Measurements from ENCODE around the gene PCCA.

The PCCA gene

GRCh38 chr13:100458673-100459072, 369.8 kb downstream of the PCCA start:
- TF ChIP-seq, protein P1, sequence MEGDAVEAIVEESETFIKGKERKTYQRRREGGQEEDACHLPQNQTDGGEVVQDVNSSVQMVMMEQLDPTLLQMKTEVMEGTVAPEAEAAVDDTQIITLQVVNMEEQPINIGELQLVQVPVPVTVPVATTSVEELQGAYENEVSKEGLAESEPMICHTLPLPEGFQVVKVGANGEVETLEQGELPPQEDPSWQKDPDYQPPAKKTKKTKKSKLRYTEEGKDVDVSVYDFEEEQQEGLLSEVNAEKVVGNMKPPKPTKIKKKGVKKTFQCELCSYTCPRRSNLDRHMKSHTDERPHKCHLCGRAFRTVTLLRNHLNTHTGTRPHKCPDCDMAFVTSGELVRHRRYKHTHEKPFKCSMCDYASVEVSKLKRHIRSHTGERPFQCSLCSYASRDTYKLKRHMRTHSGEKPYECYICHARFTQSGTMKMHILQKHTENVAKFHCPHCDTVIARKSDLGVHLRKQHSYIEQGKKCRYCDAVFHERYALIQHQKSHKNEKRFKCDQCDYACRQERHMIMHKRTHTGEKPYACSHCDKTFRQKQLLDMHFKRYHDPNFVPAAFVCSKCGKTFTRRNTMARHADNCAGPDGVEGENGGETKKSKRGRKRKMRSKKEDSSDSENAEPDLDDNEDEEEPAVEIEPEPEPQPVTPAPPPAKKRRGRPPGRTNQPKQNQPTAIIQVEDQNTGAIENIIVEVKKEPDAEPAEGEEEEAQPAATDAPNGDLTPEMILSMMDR (conservative IDR thresholded peaks at IDR 0.05), result no peak
- no peak for TF ChIP-seq ZFX (IDR thresholded peaks at IDR 0.05)
- no peak overlapping the region for H3K27ac ChIP-seq

DNA sequence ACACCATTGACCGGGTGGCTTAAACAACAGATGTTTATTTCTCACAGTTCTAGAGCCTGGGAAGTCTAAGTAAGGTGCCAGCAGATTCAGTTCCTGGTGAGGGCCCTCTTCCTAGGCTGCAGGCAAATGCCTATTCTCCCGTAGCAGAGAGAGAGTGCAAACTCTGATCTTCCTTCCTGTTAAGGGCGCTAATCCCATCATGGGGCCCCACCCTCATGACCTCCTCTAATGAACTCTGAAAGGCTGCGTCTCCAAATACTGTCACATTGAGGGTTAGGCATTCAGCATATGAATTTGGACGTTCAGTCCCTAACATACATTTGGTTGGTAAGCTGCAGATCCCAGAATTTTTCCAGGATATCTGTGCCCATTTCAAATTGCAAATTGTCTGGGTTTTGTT, 370.9 kb downstream of the PCCA start:
- TF ChIP-seq ZFX (IDR thresholded peaks at IDR 0.05), result no peak
- TF ChIP-seq, protein P1 (conservative IDR thresholded peaks at IDR 0.05), result no peak
- no peak overlapping the region for H3K27ac ChIP-seq

DNA sequence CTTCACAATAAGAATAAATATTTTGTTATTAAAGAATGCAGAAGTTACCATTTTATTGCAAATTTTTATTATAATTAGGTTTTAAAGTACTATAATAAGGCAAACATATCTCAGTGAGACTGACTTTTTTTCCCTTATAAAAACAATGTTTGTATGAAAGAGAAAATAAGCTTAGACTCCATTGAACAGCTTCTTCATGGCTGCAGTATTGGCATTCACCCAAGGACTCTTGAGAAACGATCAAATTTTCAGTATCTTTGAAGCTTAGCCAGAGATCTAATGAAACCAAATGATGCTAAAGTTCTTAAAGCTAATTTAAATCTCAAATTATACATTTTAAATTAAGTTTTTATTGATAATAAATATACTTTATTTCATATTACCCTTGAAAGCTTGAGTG, 371.4 kb downstream of the PCCA start:
- no peak for TF ChIP-seq ZFX (IDR thresholded peaks at IDR 0.05)
- TF ChIP-seq, protein P1 (conservative IDR thresholded peaks at IDR 0.05), result no peak
- no peak overlapping the region for H3K27ac ChIP-seq

GRCh38 chr13:100460791-100461190, 371.9 kb downstream of the PCCA start:
- TF ChIP-seq, protein P1 (conservative IDR thresholded peaks at IDR 0.05), result no peak
- TF ChIP-seq ZFX (IDR thresholded peaks at IDR 0.05), result no peak
- no peak overlapping the region for H3K27ac ChIP-seq

DNA sequence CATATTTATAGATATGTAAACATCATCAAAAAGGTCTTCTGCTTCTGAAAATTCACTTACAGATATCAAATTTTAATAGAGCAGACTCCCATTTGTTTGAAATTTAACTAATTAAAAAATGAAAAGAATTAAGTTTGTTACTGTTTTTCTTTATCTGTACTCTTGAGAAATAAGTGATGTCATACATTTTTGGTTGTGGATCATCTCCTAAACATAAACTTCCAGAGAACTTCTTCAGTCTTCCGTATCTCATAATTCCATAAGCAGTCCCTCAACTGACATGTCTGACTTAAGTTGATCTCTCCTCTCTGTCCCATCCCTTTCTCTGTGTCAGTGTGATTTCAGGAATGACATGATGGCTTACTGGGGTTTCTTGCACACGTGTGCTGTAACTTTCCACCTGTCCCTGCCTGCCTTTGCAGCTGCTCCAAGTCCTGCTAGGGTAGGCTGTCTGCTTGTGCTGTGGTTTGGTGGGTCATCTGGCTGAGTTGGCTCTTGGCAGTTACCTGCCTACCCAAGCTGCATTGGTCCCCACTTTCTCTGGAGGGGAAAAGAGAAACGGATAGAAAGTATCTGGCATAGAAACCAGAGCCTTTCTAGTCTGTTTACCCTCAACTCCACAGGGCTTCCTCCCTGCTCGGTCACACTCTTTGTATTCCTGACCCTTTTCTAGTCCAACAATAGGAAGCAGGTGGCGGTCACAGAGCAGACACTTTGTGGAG, 372.6 kb downstream of the PCCA start:
- no peak for TF ChIP-seq ZFX (IDR thresholded peaks at IDR 0.05)
- TF ChIP-seq, protein P1 (conservative IDR thresholded peaks at IDR 0.05), result no peak

DNA sequence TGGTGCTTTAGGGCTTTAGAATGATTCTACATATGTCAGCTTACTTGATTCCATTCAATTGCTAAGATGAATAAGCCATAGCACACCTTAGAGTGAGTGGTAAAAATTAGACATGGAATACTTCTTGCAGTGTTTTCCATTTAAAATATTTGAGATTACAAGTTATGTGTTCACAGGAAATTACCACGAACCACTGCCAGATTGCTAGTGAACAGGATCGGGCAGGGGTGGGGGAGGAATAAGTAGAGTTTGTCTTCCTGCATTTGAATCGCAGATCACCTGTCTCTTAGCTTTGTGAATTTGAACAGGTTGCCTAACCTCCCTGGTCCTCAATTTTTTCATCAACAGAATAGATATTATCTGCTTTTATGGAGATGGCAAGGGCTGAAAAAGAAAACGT, 375.1 kb downstream of the PCCA start:
- TF ChIP-seq ZFX (IDR thresholded peaks at IDR 0.05), result no peak
- TF ChIP-seq, protein P1 (conservative IDR thresholded peaks at IDR 0.05), result no peak
- no peak overlapping the region for H3K27ac ChIP-seq

More for the DNA sequence above, 372.6 kb downstream of the PCCA start:
- no peak overlapping the region for H3K27ac ChIP-seq

DNA sequence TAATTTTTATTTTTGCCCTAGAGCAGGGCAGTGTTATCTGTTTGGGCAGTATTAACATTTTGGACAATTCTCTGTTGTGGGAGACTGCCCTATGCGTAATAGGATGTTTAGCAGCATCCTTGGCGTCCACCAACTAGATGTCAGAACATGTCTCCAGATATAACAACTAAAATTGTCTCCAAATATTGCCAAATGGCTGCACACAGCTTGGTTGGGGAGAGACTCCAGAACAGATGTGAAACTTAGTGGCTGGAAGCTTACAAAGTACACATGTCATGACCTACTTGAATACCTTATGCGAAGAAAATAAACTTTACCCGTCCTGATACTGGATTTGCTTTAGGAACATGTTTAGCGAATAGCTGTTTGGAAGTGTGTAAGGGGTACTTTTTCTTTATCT, 376.7 kb downstream of the PCCA start:
- no peak for TF ChIP-seq ZFX (IDR thresholded peaks at IDR 0.05)
- TF ChIP-seq, protein P1 (conservative IDR thresholded peaks at IDR 0.05), result no peak

More for the DNA sequence above, 376.7 kb downstream of the PCCA start:
- H3K27ac ChIP-seq, result no peak overlapping the region
